ENCODE results near the gene TOMM34.

DNA sequence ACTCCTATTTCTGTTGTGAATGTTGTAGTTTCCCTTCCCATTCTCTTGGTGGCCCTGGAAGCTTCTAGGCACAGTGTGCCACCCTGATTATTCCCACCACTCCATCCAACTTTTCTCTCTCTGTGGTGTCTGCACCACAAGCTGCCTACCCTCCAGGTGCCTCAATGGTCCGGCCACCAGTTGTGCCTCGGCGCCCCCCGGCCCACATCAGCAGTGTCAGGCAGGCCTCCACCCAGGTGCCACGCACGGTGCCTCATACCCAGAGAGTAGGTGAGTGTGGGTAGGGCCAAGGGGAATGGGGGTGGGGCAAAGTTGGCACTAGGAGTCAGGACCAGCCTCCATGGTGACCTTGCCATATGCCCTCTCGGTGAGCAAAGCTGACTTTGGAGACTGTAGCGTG lies 27.3 kb downstream of the TOMM34 start:
- TF ChIP-seq, protein P1, sequence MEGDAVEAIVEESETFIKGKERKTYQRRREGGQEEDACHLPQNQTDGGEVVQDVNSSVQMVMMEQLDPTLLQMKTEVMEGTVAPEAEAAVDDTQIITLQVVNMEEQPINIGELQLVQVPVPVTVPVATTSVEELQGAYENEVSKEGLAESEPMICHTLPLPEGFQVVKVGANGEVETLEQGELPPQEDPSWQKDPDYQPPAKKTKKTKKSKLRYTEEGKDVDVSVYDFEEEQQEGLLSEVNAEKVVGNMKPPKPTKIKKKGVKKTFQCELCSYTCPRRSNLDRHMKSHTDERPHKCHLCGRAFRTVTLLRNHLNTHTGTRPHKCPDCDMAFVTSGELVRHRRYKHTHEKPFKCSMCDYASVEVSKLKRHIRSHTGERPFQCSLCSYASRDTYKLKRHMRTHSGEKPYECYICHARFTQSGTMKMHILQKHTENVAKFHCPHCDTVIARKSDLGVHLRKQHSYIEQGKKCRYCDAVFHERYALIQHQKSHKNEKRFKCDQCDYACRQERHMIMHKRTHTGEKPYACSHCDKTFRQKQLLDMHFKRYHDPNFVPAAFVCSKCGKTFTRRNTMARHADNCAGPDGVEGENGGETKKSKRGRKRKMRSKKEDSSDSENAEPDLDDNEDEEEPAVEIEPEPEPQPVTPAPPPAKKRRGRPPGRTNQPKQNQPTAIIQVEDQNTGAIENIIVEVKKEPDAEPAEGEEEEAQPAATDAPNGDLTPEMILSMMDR (IDR thresholded peaks at IDR 0.05) = no peak
- TF ChIP-seq CHD2 (IDR thresholded peaks at IDR 0.05; ENCODE audit: low read length, partially characterized antibody) (no peak), EP300 (IDR thresholded peaks at IDR 0.05; ENCODE audit: borderline replicate concordance in 1 of 2, low read depth in 1 of 2, low read length in 1 of 2) (no peak), POLR2AphosphoS5 (IDR thresholded peaks at IDR 0.05; ENCODE audit: low read depth, low read length) (no peak), RAD21 (IDR thresholded peaks at IDR 0.05; ENCODE audit: low read length) (no peak), GABPA (IDR thresholded peaks at IDR 0.05; ENCODE audit: low read depth) (no peak)

All from SK-N-SH (cell line).